ENCODE results near the gene OGFR.

GRCh38 chr20:62805155-62805710, 598 bp downstream of the OGFR start:
- TF ChIP-seq L3MBTL2 (conservative IDR thresholded peaks at IDR 0.05): no peak
- no peak for TF ChIP-seq SP1 (IDR thresholded peaks at IDR 0.05)
- TF ChIP-seq FOXK2 (IDR thresholded peaks at IDR 0.05): no peak
- no peak for TF ChIP-seq SUZ12 (IDR thresholded peaks at IDR 0.05)
- no peak for TF ChIP-seq FOXA1 (IDR thresholded peaks at IDR 0.05)
- TF ChIP-seq, protein P1, sequence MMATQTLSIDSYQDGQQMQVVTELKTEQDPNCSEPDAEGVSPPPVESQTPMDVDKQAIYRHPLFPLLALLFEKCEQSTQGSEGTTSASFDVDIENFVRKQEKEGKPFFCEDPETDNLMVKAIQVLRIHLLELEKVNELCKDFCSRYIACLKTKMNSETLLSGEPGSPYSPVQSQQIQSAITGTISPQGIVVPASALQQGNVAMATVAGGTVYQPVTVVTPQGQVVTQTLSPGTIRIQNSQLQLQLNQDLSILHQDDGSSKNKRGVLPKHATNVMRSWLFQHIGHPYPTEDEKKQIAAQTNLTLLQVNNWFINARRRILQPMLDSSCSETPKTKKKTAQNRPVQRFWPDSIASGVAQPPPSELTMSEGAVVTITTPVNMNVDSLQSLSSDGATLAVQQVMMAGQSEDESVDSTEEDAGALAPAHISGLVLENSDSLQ (IDR thresholded peaks at IDR 0.05): no peak
- TF ChIP-seq TARDBP (IDR thresholded peaks at IDR 0.05): no peak
- TF ChIP-seq BHLHE40 (IDR thresholded peaks at IDR 0.05; ENCODE audit: borderline replicate concordance): no peak
- TF ChIP-seq HDGF (IDR thresholded peaks at IDR 0.05; ENCODE audit: borderline replicate concordance): no peak
- TF ChIP-seq ELF4 (IDR thresholded peaks at IDR 0.05): no peak
- no peak for TF ChIP-seq LEF1 (IDR thresholded peaks at IDR 0.05; ENCODE audit: borderline replicate concordance)
- no peak for TF ChIP-seq FOXM1 (IDR thresholded peaks at IDR 0.05; ENCODE audit: borderline replicate concordance)
- TF ChIP-seq ARNT (IDR thresholded peaks at IDR 0.05): no peak

All from HEK293T (cell line).